Activated T-helper 2 cell treated with anti-CD3 and anti-CD28 coated beads, Interferon-gamma antibody, Interleukin-2, Interleukin-4, amounts not matched to agents 10 μg/mL and 5 μg/mL and 100 μg/mL, durations not matched to agents 14 hours and 24 hours and 36 hours (primary cell): ENCODE measurements around the gene TNKS2. TPM values are rescaled to one million over a fixed set of nuclear protein-coding genes. Genes with fewer than 3 reads are reported as not detected.

Source experiments
- DNase-seq: peaks from one replicate; pipeline ENCODE4 v3.0.0; 2021; ENCODE audit warnings: low spot score
- H3K27ac Mint-ChIP-seq: one replicate; pipeline ENCODE4 v1.8.0; 2021; ENCODE audit warnings: mixed read lengths
- H3K27me3 Mint-ChIP-seq: one replicate; pipeline ENCODE4 v1.8.0; 2021; ENCODE audit warnings: low read depth, mixed read lengths
- H3K36me3 Mint-ChIP-seq: one replicate; pipeline ENCODE4 v1.8.0; 2021; ENCODE audit warnings: low read depth, mixed read lengths
- H3K4me1 Mint-ChIP-seq: one replicate; pipeline ENCODE4 v1.8.0; 2021; ENCODE audit warnings: low read depth, mixed read lengths
- H3K4me3 Mint-ChIP-seq: one replicate; pipeline ENCODE4 v1.8.0; 2021; ENCODE audit warnings: low read depth, mild to moderate bottlenecking, moderate library complexity, mixed read lengths
- H3K9me3 Mint-ChIP-seq: one replicate; pipeline ENCODE4 v1.8.0; 2021; ENCODE audit warnings: mixed read lengths
- intact Hi-C: fragments of 100-400 bp; cut with micrococcal nuclease; formaldehyde crosslinking; loops from one replicate; pipeline ENCODE4 v1.15.1; 2023
- total RNA-seq: library from RNA; stranded (reverse); gene quantifications from 2 replicates; pipeline ENCODE4 v1.2.3, GENCODE V29; 2022

TNKS2 gene
- total RNA-seq, 1 donor from 2014 or later, result 28.1 TPM

DNA sequence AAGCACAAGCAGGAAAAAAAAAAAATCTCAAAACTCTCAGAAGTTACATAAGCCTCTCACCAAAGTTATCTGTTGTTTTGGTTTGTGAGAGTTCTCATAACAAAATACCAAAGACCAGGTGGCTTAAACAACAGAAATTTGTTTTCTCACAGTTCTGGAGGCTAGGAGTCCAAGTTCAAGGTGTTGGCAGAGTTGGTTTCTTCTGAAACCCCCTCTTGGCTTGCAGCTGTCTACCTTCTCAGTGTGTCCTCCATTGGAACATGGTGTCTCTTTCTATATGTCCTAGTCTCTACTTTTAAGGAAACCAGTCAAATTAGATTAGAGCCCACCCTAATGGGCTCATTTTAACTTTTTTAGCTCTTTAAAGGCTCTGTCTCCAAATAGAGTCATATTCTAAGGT lies 44.9 kb downstream of the TNKS2 start:
- intact Hi-C loops, result no loop called here
- H3K9me3 Mint-ChIP-seq, result no peaks in the 10 kb centered on the region
- no peak for DNase-seq
- H3K4me3 Mint-ChIP-seq, result no peak overlapping the region
- H3K4me1 Mint-ChIP-seq, result no peaks in the 10 kb centered on the region
- H3K27me3 Mint-ChIP-seq, result no peaks in the 10 kb centered on the region
- no peak overlapping the region for H3K27ac Mint-ChIP-seq
- H3K36me3 Mint-ChIP-seq, result peaks cover 61% of the 10 kb centered on the region

DNA sequence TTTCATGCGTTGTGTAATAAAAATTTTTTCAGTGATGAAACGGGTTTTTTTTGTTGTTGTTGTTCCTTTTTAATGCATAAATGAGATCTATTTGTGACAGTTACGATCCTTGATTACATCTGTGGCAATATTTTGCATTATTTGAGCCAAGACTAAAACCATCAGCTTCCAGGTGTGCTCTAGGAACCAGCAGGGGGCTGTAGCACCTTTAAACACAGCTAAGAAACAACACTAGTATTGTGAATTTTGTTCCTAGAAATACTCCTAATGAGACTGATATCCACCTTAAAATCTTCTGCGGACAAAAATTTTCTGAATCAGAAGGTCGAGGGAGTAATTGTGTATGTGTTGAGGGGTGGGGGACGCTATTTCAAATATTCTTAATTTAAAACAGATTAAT lies 58.4 kb downstream of the TNKS2 start:
- intact Hi-C loops, result loop anchor here (1.0 to 10.0 kb wide), 2 partner anchors 56 to 102 kb away; no protein-coding TSS in a partner anchor
- no peaks in the 10 kb centered on the region for H3K9me3 Mint-ChIP-seq
- no peaks in the 10 kb centered on the region for H3K27me3 Mint-ChIP-seq
- H3K27ac Mint-ChIP-seq, result no peak overlapping the region
- H3K4me3 Mint-ChIP-seq, result no peak overlapping the region
- DNase-seq, result no peak
- peaks cover 69% of the 10 kb centered on the region for H3K36me3 Mint-ChIP-seq
- no peaks in the 10 kb centered on the region for H3K4me1 Mint-ChIP-seq

DNA sequence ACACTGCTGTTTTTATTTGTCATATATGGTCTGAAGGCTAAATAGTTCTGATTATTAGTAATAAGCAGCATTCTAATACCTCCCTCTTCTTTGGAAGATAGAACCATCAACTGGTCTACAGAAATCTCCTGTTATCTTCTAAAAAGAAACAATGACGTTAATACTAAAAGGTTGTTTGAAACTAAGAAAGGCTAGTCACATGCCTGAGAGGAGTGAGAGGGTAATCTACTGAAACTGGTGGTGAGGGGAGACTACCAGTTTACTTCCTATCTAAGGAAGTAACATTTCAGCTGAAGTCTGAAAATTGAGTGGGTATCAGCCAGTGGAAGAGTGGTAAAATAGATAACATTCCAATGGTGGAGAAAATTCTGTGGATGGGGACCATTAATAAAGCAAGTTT lies 62.7 kb downstream of the TNKS2 start:
- no peak for DNase-seq
- Mint-ChIP-seq H3K27me3 (no peaks in the 10 kb centered on the region), H3K27ac (no peak overlapping the region), H3K36me3 (peaks cover 72% of the 10 kb centered on the region), H3K9me3 (no peaks in the 10 kb centered on the region), H3K4me3 (no peak overlapping the region), H3K4me1 (no peaks in the 10 kb centered on the region)
- intact Hi-C loops, result no loop called here

DNA sequence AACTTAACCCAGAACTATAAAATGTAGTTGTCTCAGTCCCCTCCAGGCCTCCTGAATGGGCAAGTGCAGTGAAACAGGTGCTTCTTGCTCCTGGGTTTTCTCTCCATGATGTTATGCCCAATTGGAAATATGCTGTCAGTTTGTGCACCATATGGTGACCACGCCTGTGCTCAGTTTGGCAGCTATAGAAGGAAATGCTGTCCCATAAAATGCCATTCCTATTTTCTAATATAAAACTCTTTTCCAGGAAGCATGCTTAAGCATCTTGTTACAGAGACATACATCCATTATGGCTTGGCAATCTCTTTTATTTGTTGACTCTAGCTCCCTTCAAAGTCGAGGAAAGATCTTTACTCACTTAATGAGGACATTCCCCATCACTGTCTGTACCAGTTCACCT lies 65.9 kb downstream of the TNKS2 start:
- Mint-ChIP-seq H3K9me3 (no peaks in the 10 kb centered on the region), H3K27me3 (no peaks in the 10 kb centered on the region), H3K4me3 (no peak overlapping the region), H3K4me1 (no peaks in the 10 kb centered on the region), H3K36me3 (peaks cover 49% of the 10 kb centered on the region), H3K27ac (no peak overlapping the region)
- intact Hi-C loops, result no loop called here
- no peak for DNase-seq

DNA sequence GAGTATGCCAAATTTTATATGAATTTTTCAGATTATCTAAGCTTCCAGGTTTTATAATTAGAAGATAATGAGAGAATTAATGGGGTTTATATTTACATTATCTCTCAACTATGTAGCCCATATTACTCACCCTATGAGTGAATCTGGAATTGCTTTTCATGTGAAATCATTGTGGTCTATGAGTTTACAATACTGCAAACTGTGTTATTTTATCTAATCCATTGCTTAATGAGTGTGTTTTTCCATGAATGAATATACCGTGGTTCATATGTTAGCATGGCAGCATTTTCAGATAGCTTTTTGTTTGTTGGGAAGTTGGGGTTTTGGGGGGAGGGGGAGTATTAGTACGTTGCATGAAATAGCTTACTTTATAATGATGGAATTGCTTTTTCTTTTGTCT lies 66.5 kb downstream of the TNKS2 start:
- H3K27ac Mint-ChIP-seq, result no peak overlapping the region
- intact Hi-C loops, result no loop called here
- no peak overlapping the region for H3K4me3 Mint-ChIP-seq
- H3K36me3 Mint-ChIP-seq, result peaks cover 44% of the 10 kb centered on the region
- H3K9me3 Mint-ChIP-seq, result no peaks in the 10 kb centered on the region
- no peaks in the 10 kb centered on the region for H3K4me1 Mint-ChIP-seq
- no peaks in the 10 kb centered on the region for H3K27me3 Mint-ChIP-seq
- no peak for DNase-seq

DNA sequence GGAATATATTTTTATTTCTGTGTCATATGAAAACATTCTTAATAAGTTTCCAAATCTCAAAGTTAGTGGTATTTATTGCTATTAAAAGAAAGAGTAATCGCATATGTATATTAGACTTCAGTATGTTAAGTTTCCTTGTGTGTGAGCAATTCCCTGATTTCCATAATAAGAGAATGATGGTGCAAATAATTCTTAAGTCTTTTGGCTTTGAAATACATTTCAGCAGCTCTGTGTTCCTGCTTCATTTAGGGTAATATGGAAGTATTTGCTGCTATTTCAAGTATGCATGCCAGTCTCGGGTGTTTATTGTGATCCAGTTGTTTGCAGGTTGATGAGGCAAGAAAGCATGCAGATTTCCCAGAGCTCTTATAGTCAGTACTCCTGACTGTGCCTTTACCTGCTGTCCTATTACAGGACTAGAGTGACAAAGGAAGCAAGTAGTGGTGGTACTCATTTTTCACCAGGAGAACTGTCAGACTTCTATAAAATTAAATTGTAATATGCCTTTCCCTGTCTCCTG lies 67.4 kb downstream of the TNKS2 start:
- H3K27ac Mint-ChIP-seq, result no peak overlapping the region
- no peak for DNase-seq
- no peak overlapping the region for H3K4me3 Mint-ChIP-seq
- H3K27me3 Mint-ChIP-seq, result no peaks in the 10 kb centered on the region
- intact Hi-C loops, result no loop called here
- H3K36me3 Mint-ChIP-seq, result peaks cover 36% of the 10 kb centered on the region
- H3K9me3 Mint-ChIP-seq, result no peaks in the 10 kb centered on the region
- H3K4me1 Mint-ChIP-seq, result no peaks in the 10 kb centered on the region

DNA sequence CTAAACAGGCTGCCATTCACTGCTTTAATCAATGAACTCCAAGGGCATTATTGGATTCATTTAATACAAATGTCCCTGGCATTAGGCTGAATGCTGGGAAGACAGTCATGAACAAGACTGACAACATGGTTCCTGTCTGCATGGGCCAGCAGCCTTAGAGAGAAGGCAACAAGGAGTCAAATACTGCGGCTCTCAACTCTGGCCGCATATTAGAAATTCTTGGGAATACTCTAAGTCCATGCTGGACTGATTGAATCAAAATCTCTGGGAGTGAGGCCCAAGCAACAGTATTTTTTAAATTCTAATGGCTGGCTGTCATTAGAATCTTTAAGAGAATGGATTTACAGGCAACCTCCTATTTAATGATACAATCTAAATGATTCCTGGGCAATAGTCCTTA lies 76.9 kb downstream of the TNKS2 start:
- Mint-ChIP-seq H3K4me1 (no peaks in the 10 kb centered on the region), H3K36me3 (no peaks in the 10 kb centered on the region), H3K27ac (no peak overlapping the region), H3K4me3 (no peak overlapping the region), H3K9me3 (no peaks in the 10 kb centered on the region), H3K27me3 (peaks cover 3% of the 10 kb centered on the region)
- DNase-seq, result no peak
- intact Hi-C loops, result no loop called here

DNA sequence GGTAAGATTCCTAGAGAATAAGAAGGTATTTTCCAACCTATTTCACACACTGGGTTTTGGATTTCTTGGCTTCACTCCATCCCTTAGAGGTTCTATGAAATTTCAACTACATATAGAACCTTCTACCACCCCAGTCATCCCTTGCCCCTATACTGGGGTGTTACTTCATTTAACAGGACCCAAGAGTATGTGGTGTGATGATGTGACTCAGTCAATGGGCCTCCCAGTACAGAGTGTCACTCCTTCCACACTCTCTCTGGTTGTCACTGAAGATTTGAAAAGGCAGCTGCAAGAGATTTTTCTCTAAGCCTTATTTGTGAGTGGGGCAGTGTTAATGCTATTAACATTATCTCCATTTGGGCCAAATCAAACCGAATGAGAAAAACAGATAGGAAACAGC lies 77.6 kb downstream of the TNKS2 start:
- Mint-ChIP-seq H3K27ac (no peak overlapping the region), H3K9me3 (no peaks in the 10 kb centered on the region), H3K4me1 (no peaks in the 10 kb centered on the region), H3K4me3 (no peak overlapping the region), H3K36me3 (no peaks in the 10 kb centered on the region), H3K27me3 (peaks cover 6% of the 10 kb centered on the region)
- intact Hi-C loops, result no loop called here
- no peak for DNase-seq

DNA sequence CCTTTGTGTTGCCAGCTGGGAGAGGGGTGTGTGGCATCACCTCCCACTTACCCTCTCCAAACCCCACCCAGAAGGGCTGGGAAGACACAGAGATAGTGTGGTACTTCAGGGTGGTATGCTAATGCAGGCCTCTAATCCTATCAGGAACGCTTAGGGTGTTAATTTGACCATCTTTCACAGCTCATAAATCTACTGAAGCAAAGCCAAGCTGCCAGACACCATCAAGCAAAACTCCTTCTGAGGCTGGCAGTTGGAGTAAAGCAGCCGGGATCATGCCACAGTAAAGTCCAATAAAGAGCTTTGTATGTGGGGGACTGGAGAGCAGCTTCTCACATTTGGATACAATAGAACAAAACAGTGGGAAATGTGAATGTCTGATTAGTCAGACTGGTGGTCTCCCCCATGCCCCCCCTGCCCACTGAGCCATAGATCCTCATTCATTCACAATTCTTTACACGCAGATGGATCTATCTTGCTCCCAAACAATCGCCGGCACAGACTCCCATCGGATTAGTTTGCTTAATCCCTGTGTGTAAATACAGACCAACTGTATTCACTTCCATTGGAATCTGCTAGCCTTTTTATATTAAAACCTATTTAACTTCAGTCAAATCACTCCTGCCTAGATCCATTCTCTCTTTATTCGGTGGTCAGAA lies 81.4 kb downstream of the TNKS2 start:
- Mint-ChIP-seq H3K4me1 (no peaks in the 10 kb centered on the region), H3K9me3 (no peaks in the 10 kb centered on the region), H3K36me3 (no peaks in the 10 kb centered on the region), H3K27me3 (peaks cover 19% of the 10 kb centered on the region), H3K4me3 (no peak overlapping the region), H3K27ac (no peak overlapping the region)
- DNase-seq, result no peak
- intact Hi-C loops, result no loop called here

DNA sequence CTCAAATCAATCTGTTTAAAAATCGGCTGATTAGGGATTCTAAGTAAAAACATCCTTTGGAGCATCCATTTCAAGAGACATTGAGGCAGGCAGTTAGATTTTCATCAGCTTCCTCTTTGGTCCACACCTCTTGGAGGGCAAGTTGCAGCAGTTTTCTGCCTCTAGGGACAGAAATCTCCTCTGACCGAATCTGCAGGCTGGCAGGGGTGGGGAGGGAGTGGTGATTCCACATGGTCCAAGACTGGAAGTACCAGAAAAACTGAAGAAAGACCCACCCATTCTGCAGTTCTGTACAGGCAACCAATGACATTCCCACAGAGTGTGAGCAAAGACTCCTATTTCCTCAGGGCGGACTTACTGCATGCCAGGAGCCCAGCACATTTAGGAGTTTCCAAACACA lies 82.1 kb downstream of the TNKS2 start:
- no peak for DNase-seq
- H3K4me1 Mint-ChIP-seq, result no peaks in the 10 kb centered on the region
- no peaks in the 10 kb centered on the region for H3K9me3 Mint-ChIP-seq
- H3K36me3 Mint-ChIP-seq, result no peaks in the 10 kb centered on the region
- no peak overlapping the region for H3K27ac Mint-ChIP-seq
- H3K4me3 Mint-ChIP-seq, result no peak overlapping the region
- H3K27me3 Mint-ChIP-seq, result peaks cover 21% of the 10 kb centered on the region
- intact Hi-C loops, result no loop called here

DNA sequence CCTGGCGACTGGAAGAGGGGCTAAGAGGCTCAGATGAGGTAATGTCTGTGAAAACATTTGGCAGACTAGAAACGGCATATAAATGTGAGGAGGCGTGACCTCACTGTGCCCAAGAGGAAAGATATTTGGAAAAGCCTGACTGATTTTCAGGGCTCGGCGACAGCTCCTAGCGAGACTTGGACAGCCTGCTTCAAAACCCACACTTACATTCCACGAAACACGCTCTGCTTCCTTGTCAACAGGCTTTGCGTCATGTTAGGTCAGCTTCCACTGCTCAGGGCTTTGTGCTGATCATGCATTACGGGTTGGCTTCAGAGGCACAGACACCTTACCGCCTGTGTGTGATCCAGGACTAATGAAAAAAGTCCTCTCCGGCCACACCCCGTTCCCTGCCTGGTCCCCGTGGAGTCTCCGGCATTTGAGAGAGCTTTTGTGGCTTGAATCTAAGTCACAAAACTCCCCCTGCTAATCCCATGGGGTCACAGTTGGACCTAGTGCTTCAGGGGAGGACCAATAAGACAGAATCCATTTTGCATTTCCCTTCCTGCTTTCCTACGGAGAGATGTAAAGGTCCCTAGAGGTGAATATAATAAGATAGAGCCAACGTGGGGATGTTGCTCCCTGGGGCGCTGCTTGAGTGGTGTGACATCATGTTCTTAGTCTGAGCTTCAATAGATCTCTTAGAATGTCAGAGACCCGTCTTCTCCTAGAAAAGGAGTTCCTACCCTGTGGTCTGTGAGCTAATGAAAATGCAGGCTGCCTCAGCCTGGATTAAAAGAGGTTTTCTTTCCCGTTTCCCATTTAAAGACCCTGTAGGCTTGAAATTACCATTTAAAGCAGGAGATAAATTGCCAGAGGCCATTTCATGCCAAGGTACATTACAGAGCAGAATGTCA lies 85.6 kb downstream of the TNKS2 start:
- intact Hi-C loops, result no loop called here
- Mint-ChIP-seq H3K4me1 (peaks cover 7% of the 10 kb centered on the region), H3K27me3 (peaks cover 41% of the 10 kb centered on the region), H3K27ac (no peak overlapping the region), H3K4me3 (no peak overlapping the region), H3K36me3 (no peaks in the 10 kb centered on the region), H3K9me3 (no peaks in the 10 kb centered on the region)
- DNase-seq, result no peak

DNA sequence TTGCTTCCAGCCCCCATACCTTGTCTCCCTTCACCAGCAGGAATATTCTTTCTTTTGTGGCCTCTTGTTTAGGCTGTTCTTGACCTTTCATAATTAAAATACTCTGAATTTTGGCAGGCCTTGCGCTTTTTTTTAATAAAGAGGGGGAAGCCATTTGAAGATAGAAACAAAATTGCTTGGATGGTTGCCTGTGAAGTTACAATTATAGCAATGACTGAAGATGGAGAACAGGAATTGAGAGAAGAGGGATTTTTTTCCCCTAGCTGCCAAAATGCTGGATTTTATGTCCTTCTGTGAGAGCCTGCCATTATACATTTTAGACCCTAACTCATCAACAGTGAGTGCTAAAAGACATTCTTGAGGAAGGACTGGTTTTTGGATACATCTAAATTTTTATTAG lies 86.3 kb downstream of the TNKS2 start:
- intact Hi-C loops, result no loop called here
- Mint-ChIP-seq H3K4me1 (peaks cover 7% of the 10 kb centered on the region), H3K4me3 (no peak overlapping the region), H3K27ac (no peak overlapping the region), H3K36me3 (no peaks in the 10 kb centered on the region), H3K27me3 (peaks cover 41% of the 10 kb centered on the region), H3K9me3 (no peaks in the 10 kb centered on the region)
- DNase-seq, result no peak

DNA sequence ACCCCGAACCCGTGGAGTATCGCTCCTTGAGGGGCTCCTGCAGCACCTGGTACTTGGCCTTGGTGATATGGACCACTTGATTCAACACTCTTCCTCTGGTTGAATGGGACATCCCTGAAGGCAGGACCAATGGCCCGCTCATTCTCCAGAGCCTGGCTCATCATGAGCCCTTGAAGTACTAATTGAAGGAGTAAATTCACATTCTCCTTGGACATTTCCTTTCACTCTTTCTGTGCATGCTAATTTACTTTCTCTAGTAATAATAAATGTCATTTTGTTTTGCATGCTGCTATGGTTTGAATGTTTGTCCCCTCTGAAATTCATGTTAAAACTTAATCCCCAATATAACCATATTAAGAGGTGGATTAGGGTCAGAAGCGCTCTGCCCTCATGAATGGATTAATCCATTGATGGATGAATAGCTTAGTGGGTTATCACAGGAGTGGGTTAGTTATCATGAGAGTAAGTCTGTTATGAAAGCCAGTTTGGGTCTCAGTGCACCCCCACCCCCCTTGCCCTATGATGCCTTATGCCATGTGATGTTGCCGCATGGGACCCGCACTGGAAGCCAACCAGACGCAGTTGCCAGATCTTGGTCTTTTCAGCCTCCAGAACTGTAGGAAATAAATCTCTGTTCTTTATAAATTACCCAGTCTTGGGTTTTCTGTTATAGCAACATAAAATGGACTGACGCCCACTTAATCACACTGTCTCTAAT lies 87.3 kb downstream of the TNKS2 start:
- no peaks in the 10 kb centered on the region for H3K9me3 Mint-ChIP-seq
- H3K36me3 Mint-ChIP-seq, result no peaks in the 10 kb centered on the region
- no peak overlapping the region for H3K27ac Mint-ChIP-seq
- H3K27me3 Mint-ChIP-seq, result peaks cover 42% of the 10 kb centered on the region
- DNase-seq, result no peak
- H3K4me1 Mint-ChIP-seq, result peaks cover 7% of the 10 kb centered on the region
- intact Hi-C loops, result no loop called here
- no peak overlapping the region for H3K4me3 Mint-ChIP-seq
